Vagina (tissue), 2 donors: ENCODE results near the gene ST6GALNAC3.

ENCODE experiments used
- CTCF ChIP-seq, 3 experiments: fragments of 450-650 bp in 2 of 3; fragments of 200-600 bp in 1 of 3; sonication (generic) in 1 of 3; IDR thresholded peaks; one replicate each; pipeline ENCODE4 v1.5.1; 2017 to 2019; ENCODE audit warnings: antibody characterized with exemption in 3 of 3, mild to moderate bottlenecking in 2 of 3, moderate library complexity in 2 of 3
- POLR2AphosphoS5 ChIP-seq, 2 donors: sonication (generic); formaldehyde crosslinking; IDR thresholded peaks; one replicate each; pipeline ENCODE4 v1.9.0; 2017; ENCODE audit warnings: antibody characterized with exemption in 2 of 2, mild to moderate bottlenecking in 2 of 2, low read depth in 1 of 2; ENCODE audit not compliant: insufficient read depth in 1 of 2

DNA sequence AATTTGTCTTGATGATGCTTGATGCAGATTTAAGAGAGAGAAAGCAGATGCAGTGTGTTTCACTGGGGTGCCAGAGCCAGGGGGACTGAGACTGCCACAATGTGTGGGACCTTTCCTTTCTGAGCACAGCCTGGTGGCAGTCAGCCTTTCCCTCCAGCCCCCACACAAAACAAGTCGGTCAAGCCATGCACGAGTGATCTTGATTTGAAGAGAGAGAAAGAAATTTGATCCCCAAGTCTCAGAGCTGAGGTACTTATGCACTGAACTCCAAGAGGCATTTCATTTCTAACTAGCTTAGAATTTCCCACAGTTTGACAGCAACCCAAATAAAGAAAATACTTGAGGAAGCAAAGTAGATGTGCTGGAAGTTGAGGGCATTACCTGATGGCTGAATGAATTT, 193.8 kb downstream of the ST6GALNAC3 start:
- no peak for TF ChIP-seq CTCF (IDR thresholded peaks at IDR 0.05)
- no peak for TF ChIP-seq POLR2AphosphoS5 (IDR thresholded peaks at IDR 0.05; ENCODE audit: insufficient read depth in 1 of 2, low read depth in 1 of 2)
